K562 (cell line): ENCODE measurements around the gene ASIC3. TPM values are rescaled to one million over a fixed set of nuclear protein-coding genes. Genes with fewer than 3 reads are reported as not detected.

Source experiments
- ATAC-seq: fragments of 200-7000 bp; cut with Tn5 transposase; 3 replicates; pipeline ENCODE4 v1.9.1; 2020; ENCODE audit warnings: moderate library complexity
- BruUV-seq: library from RNA; stranded (reverse); fragments of 400-500 nt; replicated peaks from 2 replicates; lab custom pipeline; 2021; lab: Mats Ljungman, UMichigan
- CTCF ChIA-PET: fragments of 300-600 bp; formaldehyde crosslinking; extraction: SDS; loops from one replicate; lab custom pipeline; 2021; ENCODE audit warnings: low intra/inter-chr PET ratio; lab: Yijun Ruan, JAX
- POLR2A ChIA-PET: fragments of 300-600, 350-650 bp; sonication (Branson Sonifier 250); formaldehyde crosslinking; extraction: SDS; loops from one replicate; lab custom pipeline; 2021; ENCODE audit warnings: antibody characterized with exemption, inconsistent platforms; lab: Yijun Ruan, JAX
- DNase-seq, 4 experiments: peaks; one replicate each; pipeline versions ENCODE4 v3.0.0 to v3.0.0-alpha.2; 2011 to 2018; ENCODE audit warnings: low spot score in 3 of 4, mixed read lengths in 3 of 4; ENCODE audit errors: extremely low read depth in 1 of 4
- FAIRE-seq: peaks from 2 replicates; lab custom pipeline; 2011; peaks lifted over from hg19 to GRCh38; lab: Jason Lieb, UNC
- H2AFZ ChIP-seq: 2 replicates; pipeline ENCODE4 v1.6.0; 2011; ENCODE audit warnings: low read depth, low read length, control low read depth, inconsistent platforms
- H3K27ac ChIP-seq: fragments of 200-600 bp; 3 replicates; pipeline ENCODE4 v1.8.0; 2011; ENCODE audit warnings: low read depth, mild to moderate bottlenecking, control low read depth, inconsistent platforms, low read length, moderate library complexity, mixed read lengths; ENCODE audit errors: extremely low read depth
- H3K27me3 ChIP-seq, 2 experiments: fragments of 300-600 bp in 1 of 2; 2 replicates in 1 of 2; 3 replicates in 1 of 2; pipeline versions ENCODE4 v1.6.0 to v1.8.0; 2011; ENCODE audit warnings: inconsistent platforms in 2 of 2, low read length in 2 of 2, mild to moderate bottlenecking in 1 of 2, mixed read lengths in 1 of 2, moderate library complexity in 1 of 2; ENCODE audit not compliant: control insufficient read depth in 2 of 2, insufficient read depth in 2 of 2
- H3K36me3 ChIP-seq: fragments of 300-600 bp; 3 replicates; pipeline ENCODE4 v1.8.0; 2011; ENCODE audit warnings: mild to moderate bottlenecking, low read length, inconsistent platforms; ENCODE audit not compliant: control insufficient read depth, insufficient read depth
- H3K4me1 ChIP-seq, 2 experiments: fragments of 200-600 bp in 1 of 2; replicated peaks in 1 of 2; 2 replicates in 1 of 2; 3 replicates in 1 of 2; pipeline versions ENCODE4 v1.5.1 to v1.8.0; 2011; ENCODE audit warnings: inconsistent platforms in 2 of 2, low read length in 2 of 2, mild to moderate bottlenecking in 1 of 2, mixed read lengths in 1 of 2, moderate library complexity in 1 of 2; ENCODE audit not compliant: control insufficient read depth in 2 of 2, insufficient read depth in 2 of 2
- H3K4me2 ChIP-seq: 2 replicates; pipeline ENCODE4 v1.6.1; 2011; ENCODE audit warnings: low read length, control low read depth, inconsistent platforms, mixed read lengths; ENCODE audit not compliant: insufficient read depth
- H3K4me3 ChIP-seq: fragments of 200-600 bp; sonication (generic), shearing (Covaris generic); 2 replicates; pipeline ENCODE4 v1.5.1; 2016; ENCODE audit warnings: control low read depth, inconsistent platforms
- H3K79me2 ChIP-seq: fragments of 200-600 bp; 3 replicates; pipeline ENCODE4 v1.8.0; 2011; ENCODE audit warnings: low read length, inconsistent platforms; ENCODE audit not compliant: control insufficient read depth, insufficient read depth
- H3K9ac ChIP-seq, 2 experiments: 2 replicates each; pipeline versions ENCODE4 v1.6.0 to v1.6.1; 2011; ENCODE audit warnings: low read depth in 2 of 2, low read length in 2 of 2, control low read depth in 1 of 2, inconsistent platforms in 1 of 2, mild to moderate bottlenecking in 1 of 2, mixed read lengths in 1 of 2; ENCODE audit not compliant: insufficient read depth in 1 of 2
- H3K9me1 ChIP-seq: one replicate; pipeline ENCODE4 v1.6.0; 2011; ENCODE audit warnings: inconsistent platforms, mild to moderate bottlenecking, low read length, moderate library complexity; ENCODE audit not compliant: control insufficient read depth, insufficient read depth
- H3K9me3 ChIP-seq: replicated peaks from 2 replicates; pipeline ENCODE4 v1.5.1; 2011; ENCODE audit warnings: low read depth, low read length, inconsistent platforms; ENCODE audit not compliant: control insufficient read depth, insufficient read depth
- H4K20me1 ChIP-seq: replicated peaks from 2 replicates; pipeline ENCODE4 v1.6.1; 2011; ENCODE audit warnings: low read length, inconsistent platforms, mixed read lengths; ENCODE audit not compliant: control insufficient read depth, insufficient read depth
- CTBP1 ChIP-seq: fragments of 450-650 bp; IDR thresholded peaks from 2 replicates; pipeline ENCODE4 v1.6.1; 2016; ENCODE audit warnings: borderline replicate concordance
- E2F8 ChIP-seq: fragments of 450-650 bp; IDR thresholded peaks from 2 replicates; pipeline ENCODE4 v1.7.1; 2018; ENCODE audit warnings: mild to moderate bottlenecking, low read depth; ENCODE audit not compliant: partially characterized antibody
- FUS ChIP-seq: fragments of 200-400 bp; formaldehyde crosslinking; optimal IDR thresholded peaks from 2 replicates; pipeline ENCODE3; 2017; ENCODE audit warnings: low read depth, low read length
- KAT7 ChIP-seq: sonication (generic); formaldehyde crosslinking; IDR thresholded peaks from 2 replicates; pipeline ENCODE4 v1.8.0; 2022; ENCODE audit warnings: missing genetic modification reagents, mild to moderate bottlenecking, borderline replicate concordance
- KAT8 ChIP-seq: fragments of 450-650 bp; IDR thresholded peaks from 2 replicates; pipeline ENCODE4 v1.6.1; 2016; ENCODE audit warnings: low read depth, mild to moderate bottlenecking
- MAZ ChIP-seq, 2 experiments: fragments of 450-650 bp in 1 of 2; sonication (generic) in 1 of 2; formaldehyde crosslinking; IDR thresholded peaks in 1 of 2; conservative IDR thresholded peaks in 1 of 2; 2 replicates each; pipeline versions ENCODE4 v1.4.0 to v1.5.0; 2020; ENCODE audit warnings: mild to moderate bottlenecking in 1 of 2, missing genetic modification reagents in 1 of 2
- MBD2 ChIP-seq: sonication (generic); IDR thresholded peaks from 2 replicates; pipeline ENCODE4 v1.6.1; 2016; ENCODE audit warnings: low read depth, borderline replicate concordance
- POLR2G ChIP-seq: fragments of 200-400 bp; formaldehyde crosslinking; IDR thresholded peaks from 2 replicates; pipeline ENCODE4 v1.6.1; 2017; ENCODE audit warnings: low read depth, mild to moderate bottlenecking, antibody characterized with exemption, low read length, moderate library complexity
- RBM22 ChIP-seq: fragments of 200-400 bp; formaldehyde crosslinking; IDR thresholded peaks from 2 replicates; pipeline ENCODE4 v1.6.1; 2018; ENCODE audit warnings: low read length, low read depth; ENCODE audit not compliant: poor library complexity, severe bottlenecking
- SIN3A ChIP-seq, 2 experiments: fragments of 150-350 bp in 1 of 2; IDR thresholded peaks; 2 replicates each; pipeline ENCODE4 v1.6.1; 2011 to 2016; ENCODE audit warnings: borderline replicate concordance in 2 of 2, low read depth in 2 of 2, low read length in 2 of 2, mild to moderate bottlenecking in 2 of 2, moderate library complexity in 2 of 2; ENCODE audit not compliant: control insufficient read depth in 1 of 2
- SUPT5H ChIP-seq: fragments of 450-650 bp; IDR thresholded peaks from 2 replicates; pipeline ENCODE4 v1.6.1; 2016
- WGBS: fragments of 100-300 bp; shearing (Covaris generic); methylation state at CpG from one replicate; pipeline ENCODE4 v1.1.6; 2016; ENCODE audit warnings: low coverage, mixed read lengths; ENCODE audit not compliant: insufficient coverage; ENCODE audit errors: missing lambda C conversion rate; 5-methylcytosine and 5-hydroxymethylcytosine counted together
- in situ Hi-C: fragments of 300-500 bp; cut with MboI; formaldehyde crosslinking; loops from 4 replicates; pipeline ENCODE4 v1.15.0; 2018; ENCODE audit warnings: inconsistent platforms, mixed read lengths
- intact Hi-C: fragments of 100-400 bp; cut with micrococcal nuclease; formaldehyde crosslinking; loops from 2 replicates; pipeline ENCODE4 v1.14.2; 2022
- polyA plus RNA-seq, 8 experiments: library from polyadenylated mRNA; depleted of rRNA in 4 of 8; stranded (reverse) in 5 of 8; unstranded in 3 of 8; fragments of >200 nt; fragmentation: Nextera tagmentation in 2 of 8; fragmentation: Illumina TruSeq in 1 of 8; extraction: Ambion mirVana in 2 of 8; extraction: Trizol in 1 of 8; gene quantifications; 2 replicates each; pipeline versions ENCODE4 v1.2.1 to v1.2.3, GENCODE V29; 2011 to 2014; ENCODE audit warnings: inconsistent platforms in 1 of 8, missing spikeins in 1 of 8
- total RNA-seq, 7 experiments: library from RNA; depleted of rRNA in 6 of 7; stranded (reverse); fragments of >200 nt in 6 of 7; fragmentation: Illumina TruSeq in 2 of 7; extraction: Trizol in 2 of 7; gene quantifications; 2 replicates each; pipeline versions ENCODE4 v1.2.1 to v1.2.3, GENCODE V29; 2011 to 2021; ENCODE audit warnings: low replicate concordance in 1 of 7
- TF ChIP-seq, protein P1 (sequence below): sonication (generic); formaldehyde crosslinking; IDR thresholded peaks from 2 replicates; pipeline ENCODE4 v1.8.0; 2022; ENCODE audit warnings: mild to moderate bottlenecking, missing genetic modification reagents, borderline replicate concordance
- TF ChIP-seq, protein P2 (sequence below): fragments of 450-650 bp; formaldehyde crosslinking; IDR thresholded peaks from 2 replicates; pipeline ENCODE4 v1.4.0; 2020; ENCODE audit warnings: mild to moderate bottlenecking, mixed read lengths

Gene ASIC3
- total and polyA plus RNA-seq, 9 of the 15 experiments (the other 6 are each of a cell fraction or from before 2014, with no cell fraction given), result 0.11 to 5.0 (median 0.87) TPM

GRCh38 chr7:151077705-151078232, 29.4 kb downstream of the ASIC3 start:
- H3K4me3 ChIP-seq, result no peak overlapping the region
- H4K20me1 ChIP-seq, result peaks cover 5% of the 10 kb centered on the region
- H3K4me1 ChIP-seq, result peaks cover 32 to 84% of the 10 kb centered on the region in 2 experiments
- DNase-seq (no peak), ATAC-seq (no peak)
- CTCF ChIA-PET, result no interaction called here
- no peaks in the 10 kb centered on the region for H3K9me1 ChIP-seq
- intact Hi-C loops, result no loop called here
- peak overlapping the region; percentile 1; the same call in 1 of the 3 replicates for H3K27ac ChIP-seq
- peak overlapping the region in 1 of 2 experiments; percentile 84; a peak in 2 of 4 replicates for H3K9ac ChIP-seq
- TF ChIP-seq, protein P1, sequence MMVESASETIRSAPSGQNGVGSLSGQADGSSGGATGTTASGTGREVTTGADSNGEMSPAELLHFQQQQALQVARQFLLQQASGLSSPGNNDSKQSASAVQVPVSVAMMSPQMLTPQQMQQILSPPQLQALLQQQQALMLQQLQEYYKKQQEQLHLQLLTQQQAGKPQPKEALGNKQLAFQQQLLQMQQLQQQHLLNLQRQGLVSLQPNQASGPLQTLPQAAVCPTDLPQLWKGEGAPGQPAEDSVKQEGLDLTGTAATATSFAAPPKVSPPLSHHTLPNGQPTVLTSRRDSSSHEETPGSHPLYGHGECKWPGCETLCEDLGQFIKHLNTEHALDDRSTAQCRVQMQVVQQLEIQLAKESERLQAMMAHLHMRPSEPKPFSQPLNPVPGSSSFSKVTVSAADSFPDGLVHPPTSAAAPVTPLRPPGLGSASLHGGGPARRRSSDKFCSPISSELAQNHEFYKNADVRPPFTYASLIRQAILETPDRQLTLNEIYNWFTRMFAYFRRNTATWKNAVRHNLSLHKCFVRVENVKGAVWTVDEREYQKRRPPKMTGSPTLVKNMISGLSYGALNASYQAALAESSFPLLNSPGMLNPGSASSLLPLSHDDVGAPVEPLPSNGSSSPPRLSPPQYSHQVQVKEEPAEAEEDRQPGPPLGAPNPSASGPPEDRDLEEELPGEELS (CRISPR knock-in tag), result 0 out of 2 replicates have a peak, but pooled peaks have one; percentile 29
- TF ChIP-seq KAT7 (CRISPR knock-in tag) (no peak), SUPT5H (peak; percentile 19), E2F8 (peak; percentile 19), SIN3A (IDR thresholded peaks at IDR 0.05; ENCODE audit: borderline replicate concordance in 2 of 2, control insufficient read depth in 1 of 2, low read depth in 2 of 2, low read length in 2 of 2) (0 out of 4 replicates have a peak, but pooled peaks of 1 of the 2 experiments have one; percentile 15), MAZ (CRISPR knock-in tag; conservative IDR thresholded peaks at IDR 0.05 in 1 of 2, IDR thresholded peaks at IDR 0.05 in 1 of 2) (0 out of 4 replicates have a peak, but pooled peaks of 1 of the 2 experiments have one; percentile 14), MBD2 (0 out of 2 replicates have a peak, but pooled peaks have one; percentile 10), POLR2G (peak; percentile 6; the same call in 1 of the 2 replicates), KAT8 (no peak), FUS (no peak), RBM22 (peak; percentile 66), CTBP1 (0 out of 2 replicates have a peak, but pooled peaks have one; percentile 30)
- TF ChIP-seq, protein P2, sequence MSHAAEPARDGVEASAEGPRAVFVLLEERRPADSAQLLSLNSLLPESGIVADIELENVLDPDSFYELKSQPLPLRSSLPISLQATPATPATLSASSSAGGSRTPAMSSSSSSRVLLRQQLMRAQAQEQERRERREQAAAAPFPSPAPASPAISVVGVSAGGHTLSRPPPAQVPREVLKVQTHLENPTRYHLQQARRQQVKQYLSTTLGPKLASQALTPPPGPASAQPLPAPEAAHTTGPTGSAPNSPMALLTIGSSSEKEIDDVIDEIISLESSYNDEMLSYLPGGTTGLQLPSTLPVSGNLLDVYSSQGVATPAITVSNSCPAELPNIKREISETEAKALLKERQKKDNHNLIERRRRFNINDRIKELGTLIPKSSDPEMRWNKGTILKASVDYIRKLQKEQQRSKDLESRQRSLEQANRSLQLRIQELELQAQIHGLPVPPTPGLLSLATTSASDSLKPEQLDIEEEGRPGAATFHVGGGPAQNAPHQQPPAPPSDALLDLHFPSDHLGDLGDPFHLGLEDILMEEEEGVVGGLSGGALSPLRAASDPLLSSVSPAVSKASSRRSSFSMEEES, result peak; percentile 65
- TF ChIP-seq, all 486 proteins: peak for 10
- H3K4me2 ChIP-seq, result no peak overlapping the region
- WGBS, result 74% methylated on average over 10 of the region's 10 CpGs
- no TSS peak for BruUV-seq
- peaks cover 42% of the 10 kb centered on the region for H3K79me2 ChIP-seq
- H3K9me3 ChIP-seq, result no peaks in the 10 kb centered on the region
- H2AFZ ChIP-seq, result no peak overlapping the region
- peaks cover 76% of the 10 kb centered on the region for H3K36me3 ChIP-seq
- peak; percentile 84 for FAIRE-seq
- in situ Hi-C loops, result no loop called here
- H3K27me3 ChIP-seq, result no peaks in the 10 kb centered on the region
- POLR2A ChIA-PET, result interaction anchor here (0.6 to 2.8 kb wide), 10 partner anchors 10 to 109 kb away, joined by 3 to 18 read pairs (median 4); partner anchors contain the start of gene ASIC3
